AG10803 (cell line): ENCODE measurements around the gene MAPRE2.

Experiments used
- DNase-seq: peaks from one replicate; pipeline ENCODE4 v3.0.0; 2010; ENCODE audit warnings: low read depth
- H3K4me3 ChIP-seq: 2 replicates; pipeline ENCODE4 v1.5.1; 2011; ENCODE audit warnings: mild to moderate bottlenecking, low read length, control low read depth
- TF ChIP-seq, protein P1 (sequence below): conservative IDR thresholded peaks from 2 replicates; pipeline ENCODE4 v1.5.1; 2011; ENCODE audit warnings: mild to moderate bottlenecking, low read length, control low read depth, inconsistent platforms

The MAPRE2 gene

DNA sequence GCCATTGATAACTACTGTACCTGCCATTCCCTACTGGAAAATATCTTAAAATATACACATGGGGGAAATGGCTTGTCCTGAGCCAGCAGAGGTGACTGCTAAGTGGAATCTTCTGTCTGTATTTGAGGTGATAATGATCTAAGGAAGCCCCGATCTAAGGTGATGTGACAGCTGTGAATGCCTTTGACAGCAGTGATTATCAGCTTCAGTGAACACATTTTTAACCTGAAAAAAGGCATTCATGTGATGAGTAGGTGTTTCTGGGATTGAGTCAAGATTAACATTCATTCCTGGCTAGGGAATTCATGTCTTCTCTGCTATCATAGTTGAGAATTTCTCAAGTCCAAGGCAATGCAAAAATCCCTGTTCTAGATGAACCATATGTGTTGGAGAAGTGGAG lies 9.1 kb upstream of the MAPRE2 start:
- TF ChIP-seq, protein P1, sequence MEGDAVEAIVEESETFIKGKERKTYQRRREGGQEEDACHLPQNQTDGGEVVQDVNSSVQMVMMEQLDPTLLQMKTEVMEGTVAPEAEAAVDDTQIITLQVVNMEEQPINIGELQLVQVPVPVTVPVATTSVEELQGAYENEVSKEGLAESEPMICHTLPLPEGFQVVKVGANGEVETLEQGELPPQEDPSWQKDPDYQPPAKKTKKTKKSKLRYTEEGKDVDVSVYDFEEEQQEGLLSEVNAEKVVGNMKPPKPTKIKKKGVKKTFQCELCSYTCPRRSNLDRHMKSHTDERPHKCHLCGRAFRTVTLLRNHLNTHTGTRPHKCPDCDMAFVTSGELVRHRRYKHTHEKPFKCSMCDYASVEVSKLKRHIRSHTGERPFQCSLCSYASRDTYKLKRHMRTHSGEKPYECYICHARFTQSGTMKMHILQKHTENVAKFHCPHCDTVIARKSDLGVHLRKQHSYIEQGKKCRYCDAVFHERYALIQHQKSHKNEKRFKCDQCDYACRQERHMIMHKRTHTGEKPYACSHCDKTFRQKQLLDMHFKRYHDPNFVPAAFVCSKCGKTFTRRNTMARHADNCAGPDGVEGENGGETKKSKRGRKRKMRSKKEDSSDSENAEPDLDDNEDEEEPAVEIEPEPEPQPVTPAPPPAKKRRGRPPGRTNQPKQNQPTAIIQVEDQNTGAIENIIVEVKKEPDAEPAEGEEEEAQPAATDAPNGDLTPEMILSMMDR, result no peak
- no peak overlapping the region for H3K4me3 ChIP-seq
- no peak for DNase-seq

- no peak overlapping the region for H3K4me3 ChIP-seq
- DNase-seq, result no peak
- TF ChIP-seq, protein P1, result no peak
These were observed 3.2 kb upstream of the MAPRE2 start for GRCh38 chr18:35038029-35038428.

DNA sequence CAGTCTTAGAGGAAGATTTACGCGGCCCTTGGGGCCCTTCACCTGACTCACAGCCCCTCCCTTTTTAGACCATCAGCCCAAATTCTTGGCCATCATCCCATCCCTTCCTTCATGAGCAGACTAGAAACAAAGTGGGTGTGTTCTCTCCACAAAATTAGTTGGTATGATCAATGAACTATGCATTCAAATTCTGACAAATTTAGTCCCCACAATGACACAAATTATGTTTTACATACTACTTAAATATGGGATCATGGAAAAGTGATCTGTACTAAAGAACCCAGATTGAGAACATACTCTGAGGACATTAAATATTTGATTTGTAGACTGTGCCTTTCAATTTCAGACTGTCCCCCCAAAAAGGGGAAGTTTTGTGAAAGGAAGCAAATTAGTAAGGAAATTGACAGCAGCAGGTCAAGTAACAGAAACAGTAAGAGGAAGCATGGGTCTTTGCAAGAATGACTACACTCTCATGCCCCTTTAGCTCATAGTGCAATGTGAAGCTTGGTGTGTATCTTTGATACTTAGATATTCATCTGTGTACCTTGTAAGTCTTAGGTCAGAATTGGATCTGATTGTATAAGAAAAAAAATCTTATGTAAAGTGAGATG lies 2.2 kb upstream of the MAPRE2 start:
- DNase-seq, result no peak
- TF ChIP-seq, protein P1, result no peak

GRCh38 chr18:35040638-35040987 lies 600 bp upstream of the MAPRE2 start:
- no peak overlapping the region for H3K4me3 ChIP-seq

More for the DNA sequence above, 2.2 kb upstream of the MAPRE2 start:
- no peak overlapping the region for H3K4me3 ChIP-seq

DNA sequence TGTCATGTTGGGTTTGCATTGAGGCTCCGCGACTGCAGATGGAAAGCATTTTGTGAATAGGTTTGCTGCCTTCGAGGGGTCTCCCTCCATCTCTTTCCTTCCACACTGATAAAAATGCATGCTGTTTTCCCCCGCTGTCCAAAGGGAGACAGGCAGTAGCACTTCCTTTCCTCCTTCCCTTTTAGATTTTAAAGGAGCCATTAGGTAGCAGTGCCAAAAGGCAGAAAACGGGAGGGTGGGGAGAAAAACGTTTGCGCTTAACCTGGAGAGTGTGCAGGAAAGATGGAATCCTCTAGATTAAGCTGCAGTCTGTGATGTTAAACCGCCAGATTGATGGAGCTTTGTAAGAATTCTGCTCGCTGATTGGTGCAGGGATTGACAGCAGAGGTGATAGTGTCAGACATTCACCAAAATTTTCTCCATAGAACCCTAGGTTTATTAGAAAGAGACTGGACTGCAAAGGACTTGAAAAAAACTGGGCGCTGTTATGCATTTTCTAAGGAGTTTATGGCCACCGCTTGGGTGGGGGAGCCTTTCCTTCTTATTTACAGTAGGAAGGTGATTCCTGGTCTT lies 688 bp downstream of the MAPRE2 start:
- H3K4me3 ChIP-seq, result peak overlapping the region; percentile 98
- no peak for DNase-seq
- TF ChIP-seq, protein P1, result no peak

More at GRCh38 chr18:35040638-35040987, 600 bp upstream of the MAPRE2 start:
- TF ChIP-seq, protein P1, result no peak
- no peak for DNase-seq

DNA sequence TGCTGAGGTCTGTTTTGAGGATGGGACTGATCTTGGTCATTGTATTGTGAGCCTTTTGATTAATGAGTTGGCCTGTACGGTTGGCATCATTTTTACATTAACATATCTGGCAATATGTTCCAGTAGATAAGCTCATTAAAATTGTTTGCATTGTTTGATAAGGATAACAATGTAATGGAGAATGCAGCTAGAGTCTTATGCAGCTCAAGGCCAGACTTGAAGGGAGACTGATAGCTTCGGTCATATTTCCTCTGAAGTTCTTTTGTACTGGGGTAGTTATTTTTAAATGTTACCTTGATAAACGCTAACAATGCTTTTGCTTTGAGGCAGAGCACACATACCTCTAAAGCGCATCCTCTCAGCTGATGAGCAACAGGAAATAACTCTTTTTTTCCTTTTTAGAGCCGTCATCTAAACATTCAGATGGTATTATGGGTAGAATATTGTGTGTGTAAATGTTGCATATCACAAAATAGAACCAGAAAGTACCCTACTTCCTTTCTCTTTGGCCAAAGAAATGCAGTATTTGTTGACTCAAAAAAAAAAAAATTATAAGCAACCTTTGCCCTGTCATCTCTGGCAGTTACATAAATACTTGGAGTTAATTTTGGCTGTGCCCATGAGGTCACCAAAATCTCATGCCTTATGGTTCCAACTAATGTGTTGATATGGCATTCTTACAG lies 1.3 kb downstream of the MAPRE2 start:
- H3K4me3 ChIP-seq, result peak overlapping the region; percentile 98
- no peak for DNase-seq
- TF ChIP-seq, protein P1, result no peak

DNA sequence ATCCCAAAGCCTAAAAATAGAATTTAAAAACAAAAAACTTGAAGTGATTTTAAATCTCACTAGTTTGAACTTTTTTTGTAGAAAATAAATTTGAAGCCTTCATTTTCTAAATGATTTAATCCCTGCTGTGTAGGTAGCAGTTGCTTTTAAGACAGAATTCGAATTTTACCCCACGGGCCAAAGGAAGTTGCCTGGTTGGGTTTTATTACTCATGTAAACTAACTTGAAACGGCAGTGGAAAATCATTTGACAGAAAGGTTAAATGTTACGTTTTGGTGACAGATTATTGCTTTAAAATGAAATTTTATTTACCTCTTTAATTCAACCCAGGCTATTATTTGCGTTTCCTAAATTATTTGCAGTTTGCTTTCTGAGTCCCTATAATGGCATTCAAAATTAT lies 2.0 kb downstream of the MAPRE2 start:
- H3K4me3 ChIP-seq, result no peak overlapping the region

More for the DNA sequence above, 2.0 kb downstream of the MAPRE2 start:
- DNase-seq, result no peak
- TF ChIP-seq, protein P1, result no peak
